ENCODE measurements around the gene MRPS27.
"Not testable (repeated sequence)": the region's sequence is repeated elsewhere in the genome, so short reads cannot be mapped to it uniquely, and the experiment has no call there.

The MRPS27 gene

GRCh38 chr5:72197393-72197792 lies 122.6 kb downstream of the MRPS27 start:
- no peak for DNase-seq

- no peak for DNase-seq
Observed at GRCh38 chr5:72195581-72195980, 124.5 kb downstream of the MRPS27 start.

- DNase-seq = no peak
Observed at GRCh38 chr5:72194846-72195245, 125.2 kb downstream of the MRPS27 start.

GRCh38 chr5:72191404-72191803 lies 128.6 kb downstream of the MRPS27 start:
- no peak for DNase-seq

- DNase-seq = no peak
Observed at GRCh38 chr5:72189146-72189545, 130.9 kb downstream of the MRPS27 start.

- DNase-seq = no peak
Observed at GRCh38 chr5:72188166-72188565, 131.9 kb downstream of the MRPS27 start.

- no peak for DNase-seq
Observed at GRCh38 chr5:72187388-72188075, 132.5 kb downstream of the MRPS27 start.

GRCh38 chr5:72185496-72186329 lies 134.3 kb downstream of the MRPS27 start:
- peak; percentile 75 for DNase-seq

- no peak for DNase-seq
Observed at GRCh38 chr5:72184408-72184807, 135.6 kb downstream of the MRPS27 start.

- DNase-seq = no peak
Observed at GRCh38 chr5:72183101-72183520, 136.9 kb downstream of the MRPS27 start.

GRCh38 chr5:72182686-72183085 lies 137.4 kb downstream of the MRPS27 start:
- DNase-seq = no peak

- DNase-seq = no peak
Observed at GRCh38 chr5:72180925-72181324, 139.1 kb downstream of the MRPS27 start.

- no peak for DNase-seq
Observed at GRCh38 chr5:72179816-72180440, 140.1 kb downstream of the MRPS27 start.

- peak; percentile 73 for DNase-seq
Observed at GRCh38 chr5:72179028-72179815, 140.8 kb downstream of the MRPS27 start.

- no peak for DNase-seq
Observed at GRCh38 chr5:72177538-72177937, 142.5 kb downstream of the MRPS27 start.

- DNase-seq = no peak
Observed at GRCh38 chr5:72172786-72173185, 147.3 kb downstream of the MRPS27 start.

- DNase-seq = no peak
Observed at GRCh38 chr5:72171667-72172066, 148.4 kb downstream of the MRPS27 start.

GRCh38 chr5:72171181-72171580 lies 148.9 kb downstream of the MRPS27 start:
- not testable (repeated sequence) for DNase-seq

GRCh38 chr5:72170101-72170500 lies 149.9 kb downstream of the MRPS27 start:
- DNase-seq = no peak

Data from left hindlimb (tissue), 1 donor.